GM19240 (cell line): ENCODE measurements around the gene ZNF681.
"Not testable (repeated sequence)": the region's sequence is repeated elsewhere in the genome, so short reads cannot be mapped to it uniquely, and the experiment has no call there.

Source experiments
- DNase-seq: peaks from one replicate; pipeline ENCODE4 v3.0.0; 2011; ENCODE audit warnings: low spot score; ENCODE audit not compliant: insufficient read length

The ZNF681 gene

DNA sequence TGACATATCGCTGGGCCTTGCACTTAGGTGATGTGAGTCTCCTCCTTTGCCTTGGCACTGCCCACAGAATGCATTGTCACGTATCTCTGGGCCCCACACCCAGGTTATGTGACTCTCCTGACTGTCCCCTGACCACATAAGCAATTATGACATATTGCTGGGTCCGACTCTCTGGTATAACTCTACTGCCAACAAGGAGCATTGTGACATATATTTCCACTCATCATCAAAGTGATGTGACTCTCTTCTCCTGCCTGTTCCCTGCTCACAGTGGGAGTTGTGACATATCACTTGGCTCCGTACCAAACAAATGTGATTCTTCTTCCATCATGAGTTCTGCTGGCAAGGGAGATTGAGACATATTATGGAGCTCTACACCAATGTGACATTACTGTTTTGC is 15.4 kb upstream of the ZNF681 start:
- no peak for DNase-seq

DNA sequence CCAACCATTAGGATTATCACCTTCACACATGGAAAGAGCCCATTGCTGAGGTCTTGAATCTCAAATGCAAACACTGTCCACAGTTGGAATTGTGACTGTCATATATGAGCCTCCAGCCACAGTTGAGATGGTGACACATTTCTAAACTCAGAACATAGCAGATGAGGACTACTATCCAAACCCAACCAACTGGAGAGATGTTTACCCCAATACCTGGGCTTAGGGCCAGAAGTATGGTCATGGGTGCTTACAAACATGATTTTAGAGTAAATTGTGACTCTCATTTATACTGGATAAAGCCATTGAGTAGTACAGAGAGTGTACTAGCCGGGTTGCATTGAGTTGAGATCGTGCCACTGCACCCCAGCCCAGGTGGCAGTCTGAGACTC is 14.0 kb upstream of the ZNF681 start:
- DNase-seq, result no peak

- no peak for DNase-seq
Measured at GRCh38 chr19:23771761-23772674, 13.3 kb upstream of the ZNF681 start.

DNA sequence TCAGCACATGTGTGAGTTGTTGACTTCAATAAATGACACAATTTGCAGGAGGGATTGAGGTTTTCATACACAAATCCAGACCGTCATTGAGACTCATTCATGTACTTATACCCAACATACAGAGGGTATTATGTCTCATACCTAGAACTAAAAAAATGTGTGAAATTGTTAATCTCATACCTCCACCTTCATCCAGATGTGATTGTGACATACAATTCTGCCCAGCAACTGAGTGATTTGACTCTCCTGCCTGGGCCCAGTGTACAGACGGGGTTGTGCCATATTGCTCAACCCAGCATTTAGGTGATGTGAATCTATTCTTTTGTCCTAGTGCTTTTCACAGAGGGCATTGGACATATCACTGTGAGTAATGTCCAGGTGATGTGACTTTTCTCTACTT is 12.6 kb upstream of the ZNF681 start:
- DNase-seq, result no peak

- DNase-seq, result no peak
Measured at GRCh38 chr19:23770672-23771250, 12.1 kb upstream of the ZNF681 start.

DNA sequence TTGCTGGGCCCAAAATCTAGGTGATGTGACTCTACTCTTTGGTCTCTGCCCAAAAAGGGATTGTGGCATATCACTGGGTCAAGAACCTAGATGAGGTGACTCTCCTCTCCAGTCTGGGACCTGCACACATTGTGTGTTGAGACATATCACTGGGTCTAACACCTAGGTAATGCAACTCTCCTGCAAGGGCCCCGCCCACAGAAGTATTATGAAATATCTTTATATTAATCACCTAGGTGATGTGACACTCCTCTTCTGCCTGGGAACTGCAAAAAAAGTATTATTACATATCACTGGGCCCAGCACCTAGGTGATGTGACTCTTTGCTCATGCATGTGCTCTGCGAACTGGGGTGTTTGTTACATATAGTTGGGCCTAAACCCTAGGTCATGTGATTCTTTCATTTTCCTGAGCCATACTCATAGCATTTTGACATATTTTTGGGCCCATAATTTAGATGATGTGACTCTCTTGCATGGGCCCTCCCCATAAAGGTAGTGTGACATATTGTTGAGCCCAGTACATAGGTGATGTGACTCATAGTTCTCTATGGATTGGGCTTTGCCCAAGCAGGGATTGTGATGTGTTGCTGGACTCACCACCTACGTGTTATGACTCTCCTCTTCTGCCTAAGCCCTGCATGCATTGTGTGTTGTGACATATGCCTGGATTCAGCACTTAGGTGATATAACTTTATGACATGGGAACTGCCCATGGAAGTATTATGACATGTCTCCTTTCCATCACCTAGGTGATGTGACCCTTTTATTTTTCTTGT is 11.2 kb upstream of the ZNF681 start:
- DNase-seq, result no peak

DNA sequence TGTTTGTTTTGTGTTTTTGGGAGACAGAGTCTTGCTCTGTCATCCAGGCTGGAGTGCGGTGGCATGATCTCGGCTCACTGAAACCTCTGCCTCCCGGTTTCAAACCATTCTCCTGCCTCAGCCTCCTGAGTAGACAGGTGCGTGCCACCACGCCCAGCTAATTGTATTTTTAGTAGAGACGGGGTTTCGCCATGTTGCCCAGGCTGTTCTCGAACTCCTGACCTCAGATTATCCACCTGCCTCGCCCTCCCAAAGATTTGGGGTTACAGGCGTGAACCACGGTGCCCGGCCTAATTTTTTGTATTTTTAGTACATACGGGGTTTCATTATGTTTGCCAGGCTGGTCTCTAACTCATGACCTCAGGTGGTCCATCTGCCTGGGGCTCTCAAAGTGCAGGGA is 8.3 kb upstream of the ZNF681 start:
- no peak for DNase-seq

GRCh38 chr19:23764781-23765180 is 6.1 kb upstream of the ZNF681 start:
- DNase-seq, result no peak

- no peak for DNase-seq
Measured at GRCh38 chr19:23762884-23763711, 4.4 kb upstream of the ZNF681 start.

DNA sequence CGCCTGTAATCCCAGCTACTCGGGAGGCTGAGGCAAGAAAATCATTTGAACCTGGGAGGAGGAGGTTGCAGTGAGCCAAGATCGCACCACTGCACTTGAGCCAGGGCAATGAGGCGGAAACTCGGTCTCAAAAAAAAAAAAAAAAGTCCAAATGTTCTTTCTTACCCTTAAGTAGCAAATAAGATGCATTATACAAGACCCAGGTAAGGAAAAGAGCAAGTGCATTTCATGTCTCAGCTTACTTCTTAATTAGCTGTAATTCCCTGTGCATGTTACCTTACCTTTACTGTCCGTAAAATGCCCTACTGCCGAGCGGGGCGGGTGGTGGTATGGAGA is 3.8 kb upstream of the ZNF681 start:
- no peak for DNase-seq

GRCh38 chr19:23760326-23760725 is 1.6 kb upstream of the ZNF681 start:
- DNase-seq, result not testable (repeated sequence)

DNA sequence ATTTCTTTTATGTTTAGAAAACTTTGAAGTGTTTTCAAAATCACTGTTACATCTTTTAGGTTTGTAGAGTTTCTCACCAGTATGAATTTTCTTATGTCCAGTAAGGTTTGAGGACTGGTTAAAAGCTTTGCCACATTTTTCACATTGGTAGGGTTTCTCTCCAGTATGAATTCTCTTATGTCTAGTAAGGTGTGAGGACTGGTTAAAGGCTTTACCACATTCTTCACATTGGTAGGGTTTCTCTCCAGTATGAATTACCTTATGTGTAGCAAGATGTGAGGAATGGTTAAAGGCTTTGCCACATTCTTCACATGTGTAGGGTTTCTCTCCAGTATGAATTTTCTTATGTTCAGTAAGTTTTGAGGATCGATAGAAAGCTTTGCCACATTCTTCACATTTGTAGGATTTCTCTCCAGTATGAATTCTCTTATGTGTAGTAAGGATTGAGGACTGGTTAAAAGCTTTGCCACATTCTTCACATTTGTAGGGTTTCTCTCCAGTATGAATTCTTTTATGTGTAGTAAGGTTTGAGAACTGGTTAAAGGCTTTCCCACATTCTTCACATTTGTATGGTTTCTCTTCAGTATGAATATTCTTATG is 15.0 kb downstream of the ZNF681 start:
- not testable (repeated sequence) for DNase-seq

DNA sequence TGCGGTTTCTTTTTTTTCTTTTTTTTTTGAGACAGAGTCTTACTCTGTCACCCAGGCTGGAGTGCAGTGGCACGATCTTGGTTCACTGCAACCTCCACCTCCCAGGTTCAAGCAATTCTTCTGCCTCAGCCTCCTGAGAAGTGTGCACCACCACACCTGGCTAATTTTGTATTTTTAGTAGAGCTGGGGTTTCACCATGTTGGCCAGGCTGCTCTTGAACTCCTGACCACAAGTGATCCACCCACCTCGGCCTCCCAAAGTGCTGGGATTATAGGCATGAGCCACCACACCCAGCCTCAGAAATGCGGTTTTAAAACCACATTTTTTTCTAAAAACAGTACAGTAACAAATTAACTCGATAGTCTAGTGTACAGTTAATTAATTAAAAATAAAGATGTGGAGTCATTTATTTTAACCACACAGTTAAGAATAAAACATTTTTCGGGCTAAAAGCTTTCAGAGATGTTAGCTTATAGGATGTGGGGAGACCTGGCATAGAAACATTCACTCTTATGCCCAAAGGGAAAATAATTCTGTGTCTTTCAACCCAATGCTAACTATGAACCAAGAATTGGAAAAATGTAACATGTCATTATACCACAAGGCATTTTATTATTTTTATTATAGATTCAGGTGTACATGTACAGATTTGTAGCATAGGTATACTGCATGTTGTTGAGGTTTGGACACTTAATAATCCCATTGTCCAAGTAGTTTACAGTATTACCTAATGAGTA is 27.8 kb downstream of the ZNF681 start:
- DNase-seq, result not testable (repeated sequence)

DNA sequence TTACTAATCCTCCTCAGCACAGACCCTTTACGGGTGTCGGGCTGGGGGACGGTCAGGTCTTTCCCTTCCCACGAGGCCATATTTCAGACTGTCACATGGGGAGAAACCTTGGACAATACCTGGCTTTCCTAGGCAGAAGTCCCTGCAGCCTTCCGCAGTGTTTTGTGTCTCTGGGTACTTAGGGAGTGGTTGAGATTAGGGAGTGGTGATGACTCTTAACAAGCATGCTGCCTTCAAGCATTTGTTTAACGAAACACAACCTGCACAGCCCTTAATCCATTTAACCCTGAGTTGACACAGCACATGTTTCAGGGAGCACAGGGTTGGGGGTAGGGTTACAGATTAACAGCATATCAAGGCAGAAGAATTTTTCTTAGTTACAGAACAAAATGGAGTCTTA is 34.5 kb downstream of the ZNF681 start:
- not testable (repeated sequence) for DNase-seq

DNA sequence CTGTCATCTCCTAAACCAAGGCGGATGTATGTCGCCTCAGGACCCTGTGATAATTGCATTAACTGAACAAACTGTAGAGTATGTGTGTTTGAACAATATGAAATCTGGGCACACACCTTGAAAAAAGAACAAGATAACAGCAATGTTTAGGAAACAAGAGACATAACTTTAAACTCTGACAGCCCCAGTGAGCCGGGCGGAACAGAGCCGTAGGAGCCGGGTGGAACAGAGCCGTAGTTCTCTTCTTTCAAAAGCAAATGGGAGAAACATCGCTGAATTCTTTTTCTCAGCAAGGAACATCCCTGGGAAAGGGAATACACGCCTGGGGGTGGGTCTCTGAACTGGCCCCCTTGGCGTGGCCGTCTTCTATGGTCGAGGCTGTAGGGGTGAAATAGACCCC is 39.9 kb downstream of the ZNF681 start:
- no peak for DNase-seq

- DNase-seq, result no peak
Measured at GRCh38 chr19:23716792-23717191, 41.9 kb downstream of the ZNF681 start.

DNA sequence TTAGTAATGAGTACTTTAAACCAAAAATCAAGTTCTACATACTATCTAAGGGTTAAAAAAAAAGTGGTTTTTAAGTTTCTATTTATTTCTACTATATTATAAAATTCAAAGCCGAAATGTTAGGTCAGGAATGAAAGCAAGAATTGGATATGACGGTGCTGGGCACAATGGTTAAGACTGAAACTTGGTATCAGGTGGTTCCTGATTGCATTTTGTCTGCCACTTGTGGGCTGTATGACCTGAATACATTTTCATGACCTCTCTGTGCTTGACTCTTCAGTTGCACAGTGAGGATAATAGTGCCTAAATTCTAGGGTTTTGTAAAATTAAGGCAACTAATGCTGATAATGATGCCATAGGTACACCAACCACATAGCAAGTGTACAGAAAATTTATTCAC is 49.3 kb downstream of the ZNF681 start:
- no peak for DNase-seq

- DNase-seq, result no peak
Measured at GRCh38 chr19:23706657-23707056, 52.0 kb downstream of the ZNF681 start.

DNA sequence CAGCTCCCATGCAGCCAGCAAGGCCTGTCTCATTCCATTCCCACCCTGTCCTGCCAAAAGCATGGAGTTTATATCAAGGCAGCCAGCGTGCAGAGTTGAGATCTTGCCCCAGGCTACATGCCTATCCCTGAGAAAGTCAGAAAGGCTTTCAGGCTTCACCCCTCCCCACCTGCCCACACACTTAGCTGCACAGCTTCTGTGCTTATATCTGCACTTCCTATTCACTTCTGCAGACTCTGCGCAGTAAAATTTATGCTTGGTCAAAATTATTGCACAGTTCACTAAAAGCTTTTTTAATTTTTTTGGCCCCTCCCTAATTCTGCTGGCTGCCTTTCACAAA is 59.2 kb downstream of the ZNF681 start:
- DNase-seq, result no peak

DNA sequence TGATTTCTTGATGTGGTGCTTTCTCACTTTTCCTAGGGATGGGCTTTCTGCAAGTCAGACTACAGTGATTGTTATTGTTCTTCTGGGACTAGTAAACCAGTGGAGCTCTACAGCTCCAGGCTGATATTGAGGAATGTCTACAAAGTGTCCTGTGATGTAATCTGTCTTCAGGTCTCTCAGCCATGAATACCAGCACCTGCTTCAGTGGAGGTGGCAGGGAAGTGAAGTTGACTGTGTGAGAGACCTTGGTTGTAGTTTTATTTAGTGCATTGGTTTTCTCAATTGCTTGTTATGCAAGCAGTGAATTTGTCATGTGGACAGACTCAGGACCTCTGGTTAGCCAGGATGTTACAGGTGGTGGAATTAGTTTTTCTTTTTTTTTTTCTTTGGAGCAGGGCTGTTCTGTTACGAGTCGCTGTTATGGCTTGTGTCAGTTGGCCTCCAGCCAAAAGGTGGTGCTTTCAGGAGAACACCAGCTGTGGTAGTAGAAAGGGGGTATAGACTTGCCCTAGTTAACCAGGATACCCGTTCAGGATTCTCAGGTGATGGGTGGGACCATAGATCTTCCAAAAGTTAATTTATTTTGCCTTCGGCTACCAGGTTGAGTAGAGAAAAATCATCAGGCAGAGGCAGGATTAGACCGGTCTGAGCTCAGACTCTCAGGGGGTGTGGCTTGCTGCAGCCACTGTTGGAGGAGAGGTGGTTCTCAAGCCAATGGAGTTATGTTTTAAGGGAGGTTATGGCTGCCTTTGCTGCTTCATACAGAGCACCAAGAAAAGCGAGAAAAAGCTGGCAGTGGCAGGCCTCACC is 59.8 kb downstream of the ZNF681 start:
- no peak for DNase-seq
